GM10248 (cell line): ENCODE measurements around the gene SIMC1.
"Not testable (repeated sequence)": the region's sequence is repeated elsewhere in the genome, so short reads cannot be mapped to it uniquely, and the experiment has no call there.

ENCODE experiments used
- CTCF ChIA-PET: fragments of 300-600 bp; sonication (Branson Sonifier 250); formaldehyde crosslinking; extraction: SDS; loops from one replicate; lab custom pipeline; 2021; ENCODE audit warnings: antibody characterized with exemption; lab: Yijun Ruan, JAX
- POLR2A ChIA-PET: fragments of 350-650 bp; sonication (Branson Sonifier 250); formaldehyde crosslinking; extraction: SDS; loops from one replicate; lab custom pipeline; 2020; ENCODE audit warnings: antibody characterized with exemption; lab: Yijun Ruan, JAX
- DNase-seq: peaks from one replicate; pipeline ENCODE4 v3.0.0; 2012; ENCODE audit errors: extremely low spot score
- CTCF ChIP-seq: IDR thresholded peaks from 2 replicates; pipeline ENCODE4 v1.5.1; 2012; ENCODE audit warnings: mild to moderate bottlenecking, low read depth; ENCODE audit errors: extremely low read depth, missing control alignments, control extremely low read depth

The SIMC1 gene

GRCh38 chr5:176197234-176197858, 40.9 kb upstream of the SIMC1 start:
- CTCF ChIA-PET, DNase-seq, POLR2A ChIA-PET: not testable (repeated sequence)

- CTCF ChIA-PET, DNase-seq, POLR2A ChIA-PET: not testable (repeated sequence)
These were observed 39.9 kb upstream of the SIMC1 start for GRCh38 chr5:176198299-176198698.

GRCh38 chr5:176198991-176199733, 39.1 kb upstream of the SIMC1 start:
- DNase-seq, POLR2A ChIA-PET, CTCF ChIA-PET: not testable (repeated sequence)

GRCh38 chr5:176199803-176200399, 38.3 kb upstream of the SIMC1 start:
- DNase-seq, CTCF ChIA-PET, POLR2A ChIA-PET: not testable (repeated sequence)

- CTCF ChIA-PET, result no interaction called here
- DNase-seq, result no peak
- TF ChIP-seq CTCF, result no peak
- POLR2A ChIA-PET, result no interaction called here
These were observed 36.4 kb upstream of the SIMC1 start for GRCh38 chr5:176201811-176202210.

GRCh38 chr5:176203086-176203485, 35.1 kb upstream of the SIMC1 start:
- no peak for DNase-seq
- ChIA-PET CTCF (no interaction called here), POLR2A (no interaction called here)
- TF ChIP-seq CTCF, result no peak

GRCh38 chr5:176203535-176203934, 34.7 kb upstream of the SIMC1 start:
- POLR2A ChIA-PET, DNase-seq: not testable (repeated sequence)

GRCh38 chr5:176214466-176215021, 23.7 kb upstream of the SIMC1 start:
- DNase-seq, POLR2A ChIA-PET, CTCF ChIA-PET: not testable (repeated sequence)

More at GRCh38 chr5:176203535-176203934, 34.7 kb upstream of the SIMC1 start:
- CTCF ChIA-PET, result not testable (repeated sequence)

- POLR2A ChIA-PET, CTCF ChIA-PET, DNase-seq: not testable (repeated sequence)
These were observed 21.8 kb upstream of the SIMC1 start for GRCh38 chr5:176216393-176216916.

GRCh38 chr5:176217188-176217729, 21.0 kb upstream of the SIMC1 start:
- POLR2A ChIA-PET, CTCF ChIA-PET, DNase-seq: not testable (repeated sequence)

- DNase-seq, CTCF ChIA-PET, POLR2A ChIA-PET: not testable (repeated sequence)
These were observed 20.5 kb upstream of the SIMC1 start for GRCh38 chr5:176217764-176218163.

- DNase-seq, CTCF ChIA-PET, POLR2A ChIA-PET: not testable (repeated sequence)
These were observed 16.2 kb upstream of the SIMC1 start for GRCh38 chr5:176222006-176222405.

- DNase-seq, CTCF ChIA-PET, POLR2A ChIA-PET: not testable (repeated sequence)
These were observed 9.9 kb upstream of the SIMC1 start for GRCh38 chr5:176228358-176228757.

- POLR2A ChIA-PET, DNase-seq, CTCF ChIA-PET: not testable (repeated sequence)
These were observed 5.0 kb upstream of the SIMC1 start for GRCh38 chr5:176233253-176233652.
